IPS-20b (cell line): Measurements from ENCODE around the gene TRIML1.

ENCODE experiments used
- H3K27ac ChIP-seq: one replicate; pipeline ENCODE4 v1.5.1; 2013; ENCODE audit warnings: low read length
- H3K27me3 ChIP-seq: 2 replicates; pipeline ENCODE4 v1.6.1; 2013; ENCODE audit warnings: mild to moderate bottlenecking, low read length, inconsistent platforms; ENCODE audit not compliant: insufficient read depth
- H3K36me3 ChIP-seq: 2 replicates; pipeline ENCODE4 v1.6.1; 2013; ENCODE audit warnings: low read depth, mild to moderate bottlenecking, inconsistent platforms, low read length, moderate library complexity; ENCODE audit not compliant: insufficient read depth
- H3K4me1 ChIP-seq: 2 replicates; pipeline ENCODE4 v1.6.1; 2013; ENCODE audit warnings: mild to moderate bottlenecking, control low read depth, inconsistent platforms, low read length, moderate library complexity; ENCODE audit not compliant: insufficient read depth
- H3K4me3 ChIP-seq: 2 replicates; pipeline ENCODE4 v1.5.1; 2013; ENCODE audit warnings: mild to moderate bottlenecking, low read length, inconsistent platforms
- H3K9ac ChIP-seq: 2 replicates; pipeline ENCODE4 v1.6.1; 2013; ENCODE audit warnings: low read depth, mild to moderate bottlenecking, inconsistent platforms, low read length, moderate library complexity
- H3K9me3 ChIP-seq: 2 replicates; pipeline ENCODE4 v1.6.1; 2013; ENCODE audit warnings: mild to moderate bottlenecking, low read depth, low read length, inconsistent platforms; ENCODE audit not compliant: insufficient read depth

TRIML1 gene

GRCh38 chr4:188195389-188195985, 56.2 kb downstream of the TRIML1 start:
- Histone ChIP-seq H3K27ac (no peak overlapping the region), H3K36me3 (no peaks in the 10 kb centered on the region), H3K27me3 (no peaks in the 10 kb centered on the region), H3K9ac (no peak overlapping the region), H3K4me1 (peaks cover 4% of the 10 kb centered on the region; the same call in 1 of the 2 replicates), H3K4me3 (no peak overlapping the region), H3K9me3 (no peaks in the 10 kb centered on the region)

GRCh38 chr4:188196134-188196735, 57.0 kb downstream of the TRIML1 start:
- Histone ChIP-seq H3K4me1 (peaks cover 4% of the 10 kb centered on the region; the same call in 1 of the 2 replicates), H3K27ac (no peak overlapping the region), H3K9me3 (no peaks in the 10 kb centered on the region), H3K36me3 (no peaks in the 10 kb centered on the region), H3K27me3 (no peaks in the 10 kb centered on the region), H3K4me3 (no peak overlapping the region), H3K9ac (no peak overlapping the region)
